Right renal pelvis (tissue), 4 donors: ENCODE results near the gene SH2D1B. TPM values are rescaled to one million over a fixed set of nuclear protein-coding genes. Genes with fewer than 3 reads are reported as not detected.
A peak's percentile ranks its signal among the peaks of the same experiment; 100 is the strongest.
"Not testable (repeated sequence)": the region's sequence is repeated elsewhere in the genome, so short reads cannot be mapped to it uniquely, and the experiment has no call there.

ENCODE experiments used
- DNase-seq, 4 donors: peaks; one replicate each; pipeline ENCODE4 v3.0.0-alpha.2; 2013; ENCODE audit warnings: low read depth in 4 of 4, low spot score in 3 of 4, missing footprints in 1 of 4
- polyA plus RNA-seq, 4 donors: library from polyadenylated mRNA; unstranded; fragments of 120-200 nt; gene quantifications; one replicate each; pipeline ENCODE4 v1.2.1, GENCODE V29; 2013; ENCODE audit not compliant: insufficient read length in 4 of 4

The SH2D1B gene
- polyA plus RNA-seq, 4 donors: 0.14 to 0.49 (median 0.20) TPM

- no peak for DNase-seq
Observed at GRCh38 chr1:162365284-162366020, 46.5 kb downstream of the SH2D1B start.

DNA sequence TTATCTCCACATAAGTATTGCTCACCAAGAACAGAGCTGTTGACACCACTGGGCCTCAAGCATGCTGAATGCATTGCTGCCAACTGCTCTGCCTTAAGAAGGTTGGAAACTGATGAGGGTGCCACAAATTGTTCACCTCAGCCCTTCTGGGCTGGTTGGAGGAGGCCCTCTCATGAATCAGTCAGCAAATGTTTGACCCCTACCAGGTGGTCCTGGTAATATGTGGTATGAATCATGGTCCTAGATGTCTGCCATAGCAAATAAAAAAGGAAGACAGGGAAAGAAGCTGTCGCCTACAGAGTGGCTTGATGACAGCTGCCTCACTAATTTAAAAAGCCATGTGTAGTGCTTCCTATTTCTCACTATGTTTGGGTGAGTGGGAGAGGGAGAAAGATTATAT, 47.4 kb downstream of the SH2D1B start:
- DNase-seq: no peak

DNA sequence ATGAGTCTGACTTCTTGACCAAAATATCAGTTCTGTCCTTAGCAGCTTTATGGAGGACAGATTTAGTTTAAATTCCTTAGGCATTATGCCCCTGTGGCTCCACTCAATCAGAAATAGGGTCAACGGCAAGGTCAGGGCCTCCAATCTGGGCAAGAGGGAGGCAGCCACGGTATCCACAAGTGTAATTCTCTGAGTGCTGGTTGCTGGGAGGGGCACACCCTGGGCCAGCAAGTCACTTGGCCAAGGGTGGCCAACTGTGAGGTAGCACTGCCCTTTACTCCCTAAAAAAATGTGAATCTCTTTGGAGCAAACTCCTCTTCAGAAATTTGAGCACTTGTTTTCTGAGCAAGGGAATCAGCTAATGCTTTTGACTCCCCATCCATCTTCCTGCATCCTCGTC, 48.1 kb downstream of the SH2D1B start:
- DNase-seq: no peak

DNA sequence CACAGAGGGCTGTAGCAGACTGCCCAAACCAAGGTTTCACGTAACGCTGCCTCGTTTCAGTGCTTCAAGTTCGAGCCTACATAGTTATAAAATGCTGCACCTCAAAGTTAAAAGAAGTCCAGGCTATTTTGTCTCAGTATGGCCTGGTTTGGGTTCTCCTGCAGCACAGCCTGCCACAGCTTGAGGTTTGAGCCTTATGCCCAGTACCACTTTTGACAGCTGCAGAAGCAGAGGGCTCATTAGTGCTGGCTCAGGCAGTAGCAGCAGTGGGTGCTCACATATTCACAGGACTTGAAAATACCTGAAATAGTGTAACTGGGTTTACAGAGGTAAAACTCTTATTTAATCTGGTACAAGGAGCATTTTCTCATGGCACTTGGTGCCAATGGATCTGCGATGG, 50.6 kb downstream of the SH2D1B start:
- DNase-seq: no peak

- no peak for DNase-seq
Observed at GRCh38 chr1:162360874-162361260, 51.1 kb downstream of the SH2D1B start.

DNA sequence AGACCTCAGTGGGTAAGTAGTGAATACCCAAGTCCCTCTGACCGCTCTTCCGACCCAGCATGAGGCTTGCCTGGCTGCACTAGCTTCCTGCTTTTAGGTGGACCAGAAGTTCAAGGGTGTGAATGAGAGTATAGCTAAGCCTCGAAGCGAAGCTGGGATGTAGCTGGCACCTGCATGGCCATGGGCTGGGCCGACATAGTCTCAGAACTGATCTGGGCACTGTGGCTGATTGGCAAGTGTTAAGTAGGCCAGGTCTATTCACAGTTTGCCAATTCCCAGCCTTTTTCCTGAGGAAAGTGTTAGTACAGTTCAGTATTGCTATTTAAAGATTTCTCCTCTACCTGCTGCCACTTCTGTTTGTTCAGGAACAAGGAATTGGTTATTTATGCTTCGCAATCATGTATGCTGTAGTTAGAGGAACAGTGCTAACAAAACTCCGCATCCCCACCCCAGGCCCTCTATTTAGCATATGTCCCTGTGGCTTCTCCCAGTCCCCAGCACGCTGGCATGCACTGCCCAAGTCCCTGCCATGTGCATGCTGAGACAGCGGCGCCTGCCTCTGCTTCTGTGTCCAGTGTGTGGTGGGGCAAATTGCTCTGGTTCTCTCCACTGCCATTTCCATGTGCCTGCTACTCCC, 51.6 kb downstream of the SH2D1B start:
- DNase-seq: no peak

GRCh38 chr1:162359523-162360236, 52.3 kb downstream of the SH2D1B start:
- no peak for DNase-seq

DNA sequence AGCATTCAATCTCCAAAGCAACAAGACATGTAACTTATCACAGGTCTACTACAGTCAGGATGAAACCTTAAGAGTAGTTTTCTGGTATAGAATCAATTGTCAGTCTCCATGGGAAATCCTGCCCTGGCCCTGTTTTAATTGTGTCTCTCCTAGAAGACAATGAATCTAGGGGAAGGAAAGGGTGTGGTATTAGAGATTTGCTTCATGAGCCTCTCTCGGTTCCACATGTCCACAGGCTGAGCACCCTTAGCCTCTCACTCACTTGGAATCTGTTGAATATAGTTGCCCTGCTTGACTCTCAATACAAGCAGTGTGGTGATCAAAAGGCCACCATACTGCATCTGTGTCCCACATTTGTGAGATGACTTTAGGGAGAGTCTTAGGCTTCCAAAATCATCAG, 53.0 kb downstream of the SH2D1B start:
- no peak for DNase-seq

DNA sequence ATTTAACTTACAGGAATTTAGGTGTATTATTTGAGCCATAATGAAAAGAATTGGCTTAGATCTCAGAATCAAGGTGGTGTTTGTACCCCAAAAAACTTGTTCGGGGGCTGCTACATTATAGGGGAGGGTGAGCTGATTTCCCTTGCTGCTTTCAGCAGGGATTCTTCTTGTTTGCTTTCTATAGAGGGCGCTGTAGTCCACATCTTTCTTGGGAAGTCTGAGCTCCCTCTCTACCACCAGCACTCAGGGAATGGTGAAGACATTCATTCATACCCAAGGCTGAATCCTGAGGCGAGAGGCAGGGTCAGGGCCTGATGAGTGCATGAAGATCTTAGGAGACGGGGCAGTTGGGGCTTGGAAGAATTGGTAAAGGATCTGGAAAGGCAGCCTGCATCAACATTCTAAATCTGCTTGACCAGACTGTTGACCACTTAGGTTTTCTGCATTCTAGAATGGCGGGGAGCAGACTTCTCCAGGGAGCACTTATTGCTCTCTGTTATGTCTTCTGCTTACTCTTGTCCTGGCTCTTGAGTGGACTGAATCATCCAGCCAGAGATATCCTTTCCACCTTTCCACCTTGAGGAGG, 54.2 kb downstream of the SH2D1B start:
- no peak for DNase-seq

DNA sequence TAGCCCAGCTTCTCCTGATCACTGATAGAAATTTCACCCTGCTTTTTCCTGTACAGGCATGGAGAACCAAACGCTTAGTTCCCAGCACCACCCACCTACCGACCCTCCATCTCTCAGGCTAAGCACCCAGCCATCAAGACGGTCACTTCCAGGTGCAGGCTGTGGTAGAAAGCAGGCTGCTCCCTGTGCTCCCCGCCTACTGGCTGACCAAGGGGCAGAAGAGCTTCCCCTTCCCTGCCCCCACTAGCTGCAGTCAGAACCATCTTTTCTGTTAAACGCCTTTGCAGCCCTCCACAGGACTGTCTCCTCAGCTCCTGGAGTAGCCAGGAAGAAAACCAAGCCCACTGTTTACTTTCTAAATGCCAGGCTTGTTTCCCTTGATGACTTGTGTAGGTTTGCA, 58.2 kb downstream of the SH2D1B start:
- no peak for DNase-seq

DNA sequence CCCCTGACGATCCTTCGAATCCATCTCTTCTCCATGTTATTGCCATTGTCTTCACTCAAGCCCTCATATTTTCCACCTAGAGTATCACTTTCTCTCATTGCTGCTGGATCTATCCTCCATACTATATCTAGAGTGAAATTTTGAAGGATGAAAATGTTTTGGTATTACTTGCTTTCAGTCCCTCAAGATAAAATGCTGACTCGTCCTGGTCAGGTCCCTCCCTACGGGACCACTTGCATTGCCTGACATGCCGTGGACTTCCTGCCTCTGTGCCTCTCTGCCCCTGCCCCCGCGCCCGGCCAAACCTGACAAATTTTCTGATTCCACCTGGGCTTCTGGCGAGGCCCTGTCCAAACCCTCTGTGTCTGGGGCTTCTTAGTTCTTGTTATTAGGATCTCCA, 58.9 kb downstream of the SH2D1B start:
- no peak for DNase-seq

DNA sequence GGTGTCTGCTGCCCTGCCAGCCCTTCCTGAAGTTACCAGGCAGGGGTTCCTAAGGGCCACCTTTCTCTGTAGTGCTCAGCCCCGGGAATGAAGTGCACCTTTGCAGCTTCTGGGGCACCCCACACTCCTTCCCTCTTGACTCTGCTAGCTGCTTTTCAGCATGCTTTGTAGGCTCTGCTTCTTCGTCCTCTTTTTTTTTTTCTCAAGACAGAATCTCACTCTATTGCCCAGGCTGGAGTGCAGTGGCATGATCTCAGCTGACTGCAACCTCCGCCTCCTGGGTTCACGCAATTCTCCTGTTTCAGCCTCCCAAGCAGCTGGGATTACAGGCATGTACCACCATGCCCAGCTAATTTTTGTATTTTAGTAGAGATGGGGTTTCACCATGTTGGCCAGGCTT, 60.1 kb downstream of the SH2D1B start:
- not testable (repeated sequence) for DNase-seq

- no peak for DNase-seq
Observed at GRCh38 chr1:162351246-162351842, 60.6 kb downstream of the SH2D1B start.

DNA sequence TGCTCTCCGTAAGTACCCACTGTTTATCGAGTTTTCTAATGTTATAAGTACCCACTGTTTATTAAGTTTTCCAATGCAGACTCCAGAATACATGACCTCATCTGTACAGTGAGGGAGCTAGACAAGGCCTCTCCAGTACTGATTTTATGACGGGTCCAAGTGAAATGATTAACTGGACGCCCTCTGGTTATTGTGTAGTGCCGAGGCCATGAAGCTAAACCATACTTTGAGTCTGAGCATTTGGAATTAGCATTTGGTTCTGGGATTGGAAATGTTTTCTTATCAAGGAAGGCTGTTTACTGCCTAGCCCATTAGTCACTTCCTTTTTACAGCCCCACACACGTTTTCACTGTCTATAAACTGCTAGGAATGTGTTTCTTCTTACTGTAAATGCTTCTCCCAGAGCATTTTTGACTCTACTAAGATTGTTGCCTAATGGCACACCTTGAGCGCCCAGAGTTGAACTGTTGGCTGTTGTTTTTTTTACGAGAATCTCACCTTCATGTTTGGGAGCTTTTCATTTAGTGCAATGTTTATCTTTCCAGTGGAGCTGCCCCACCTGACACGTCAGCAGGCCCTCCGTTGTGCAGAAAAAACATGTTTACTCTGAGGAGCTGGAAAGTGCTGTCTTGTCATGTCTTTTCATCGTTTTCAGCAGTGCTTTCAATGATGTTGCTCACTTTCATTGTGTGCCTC, 62.2 kb downstream of the SH2D1B start:
- DNase-seq: peak; percentile 21 to 36 (median 35)

DNA sequence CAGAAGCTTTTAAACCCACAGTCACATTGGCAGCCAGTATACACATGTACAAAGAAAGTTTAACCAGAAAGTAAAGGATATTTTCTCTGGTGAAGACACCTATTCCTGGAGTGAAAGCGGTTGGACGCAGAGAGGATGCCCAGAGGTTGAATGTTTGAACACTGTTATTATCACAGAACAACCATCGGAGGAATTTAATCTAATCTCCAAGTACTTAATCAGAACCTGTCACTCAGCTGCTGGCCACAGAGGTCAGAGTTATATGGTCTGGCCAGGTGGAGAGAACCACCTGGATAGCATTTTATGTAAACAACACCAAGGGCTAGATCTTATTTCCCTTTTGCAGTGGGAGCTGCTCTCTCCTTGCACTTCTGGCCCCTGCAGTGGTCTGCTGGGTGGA, 64.7 kb downstream of the SH2D1B start:
- DNase-seq: no peak

Other genes starting within 250 kb of the SH2D1B start
- 1 to 10 TPM in 2 of 4 donors, under 1 TPM in 2; 0.39 to 1.6 (median 0.85) TPM for gene SPATA46, start 35.3 kb downstream of the SH2D1B start, polyA plus RNA-seq
- 10 to 100 TPM; 15.7 to 21.3 (median 17.8) TPM for gene C1orf226, start 30.4 kb downstream of the SH2D1B start, polyA plus RNA-seq
- gene UHMK1, start 85.7 kb upstream of the SH2D1B start, polyA plus RNA-seq: 10 to 100 TPM; 32.6 to 44.4 (median 42.3) TPM
- gene UAP1, start 149.6 kb upstream of the SH2D1B start, polyA plus RNA-seq: 10 to 100 TPM; 32.8 to 35.3 (median 34.1) TPM
- 10 to 100 TPM; 20.3 to 23.9 (median 22.1) TPM for gene DDR2, start 220.3 kb upstream of the SH2D1B start, polyA plus RNA-seq